K562 (cell line): Measurements from ENCODE around the gene AVPI1. TPM values are rescaled to one million over a fixed set of nuclear protein-coding genes. Genes with fewer than 3 reads are reported as not detected.

Experiments
- ATAC-seq: fragments of 200-7000 bp; cut with Tn5 transposase; 3 replicates; pipeline ENCODE4 v1.9.1; 2020; ENCODE audit warnings: moderate library complexity
- BruUV-seq: library from RNA; stranded (reverse); fragments of 400-500 nt; replicated peaks from 2 replicates; lab custom pipeline; 2021; lab: Mats Ljungman, UMichigan
- CTCF ChIA-PET: fragments of 300-600 bp; formaldehyde crosslinking; extraction: SDS; loops from one replicate; lab custom pipeline; 2021; ENCODE audit warnings: low intra/inter-chr PET ratio; lab: Yijun Ruan, JAX
- POLR2A ChIA-PET: fragments of 300-600, 350-650 bp; sonication (Branson Sonifier 250); formaldehyde crosslinking; extraction: SDS; loops from one replicate; lab custom pipeline; 2021; ENCODE audit warnings: antibody characterized with exemption, inconsistent platforms; lab: Yijun Ruan, JAX
- DNase-seq, 4 experiments: peaks; one replicate each; pipeline versions ENCODE4 v3.0.0 to v3.0.0-alpha.2; 2011 to 2018; ENCODE audit warnings: low spot score in 3 of 4, mixed read lengths in 3 of 4; ENCODE audit errors: extremely low read depth in 1 of 4
- FAIRE-seq: peaks from 2 replicates; lab custom pipeline; 2011; peaks lifted over from hg19 to GRCh38; lab: Jason Lieb, UNC
- H2AFZ ChIP-seq: 2 replicates; pipeline ENCODE4 v1.6.0; 2011; ENCODE audit warnings: low read depth, low read length, control low read depth, inconsistent platforms
- H3K27ac ChIP-seq: fragments of 200-600 bp; 3 replicates; pipeline ENCODE4 v1.8.0; 2011; ENCODE audit warnings: low read depth, mild to moderate bottlenecking, control low read depth, inconsistent platforms, low read length, moderate library complexity, mixed read lengths; ENCODE audit errors: extremely low read depth
- H3K27me3 ChIP-seq, 2 experiments: fragments of 300-600 bp in 1 of 2; 2 replicates in 1 of 2; 3 replicates in 1 of 2; pipeline versions ENCODE4 v1.6.0 to v1.8.0; 2011; ENCODE audit warnings: inconsistent platforms in 2 of 2, low read length in 2 of 2, mild to moderate bottlenecking in 1 of 2, mixed read lengths in 1 of 2, moderate library complexity in 1 of 2; ENCODE audit not compliant: control insufficient read depth in 2 of 2, insufficient read depth in 2 of 2
- H3K36me3 ChIP-seq: fragments of 300-600 bp; 3 replicates; pipeline ENCODE4 v1.8.0; 2011; ENCODE audit warnings: mild to moderate bottlenecking, low read length, inconsistent platforms; ENCODE audit not compliant: control insufficient read depth, insufficient read depth
- H3K4me1 ChIP-seq, 2 experiments: fragments of 200-600 bp in 1 of 2; replicated peaks in 1 of 2; 2 replicates in 1 of 2; 3 replicates in 1 of 2; pipeline versions ENCODE4 v1.5.1 to v1.8.0; 2011; ENCODE audit warnings: inconsistent platforms in 2 of 2, low read length in 2 of 2, mild to moderate bottlenecking in 1 of 2, mixed read lengths in 1 of 2, moderate library complexity in 1 of 2; ENCODE audit not compliant: control insufficient read depth in 2 of 2, insufficient read depth in 2 of 2
- H3K4me2 ChIP-seq: 2 replicates; pipeline ENCODE4 v1.6.1; 2011; ENCODE audit warnings: low read length, control low read depth, inconsistent platforms, mixed read lengths; ENCODE audit not compliant: insufficient read depth
- H3K4me3 ChIP-seq: fragments of 200-600 bp; sonication (generic), shearing (Covaris generic); 2 replicates; pipeline ENCODE4 v1.5.1; 2016; ENCODE audit warnings: control low read depth, inconsistent platforms
- H3K79me2 ChIP-seq: fragments of 200-600 bp; 3 replicates; pipeline ENCODE4 v1.8.0; 2011; ENCODE audit warnings: low read length, inconsistent platforms; ENCODE audit not compliant: control insufficient read depth, insufficient read depth
- H3K9ac ChIP-seq, 2 experiments: 2 replicates each; pipeline versions ENCODE4 v1.6.0 to v1.6.1; 2011; ENCODE audit warnings: low read depth in 2 of 2, low read length in 2 of 2, control low read depth in 1 of 2, inconsistent platforms in 1 of 2, mild to moderate bottlenecking in 1 of 2, mixed read lengths in 1 of 2; ENCODE audit not compliant: insufficient read depth in 1 of 2
- H3K9me1 ChIP-seq: one replicate; pipeline ENCODE4 v1.6.0; 2011; ENCODE audit warnings: inconsistent platforms, mild to moderate bottlenecking, low read length, moderate library complexity; ENCODE audit not compliant: control insufficient read depth, insufficient read depth
- H3K9me3 ChIP-seq: replicated peaks from 2 replicates; pipeline ENCODE4 v1.5.1; 2011; ENCODE audit warnings: low read depth, low read length, inconsistent platforms; ENCODE audit not compliant: control insufficient read depth, insufficient read depth
- H4K20me1 ChIP-seq: replicated peaks from 2 replicates; pipeline ENCODE4 v1.6.1; 2011; ENCODE audit warnings: low read length, inconsistent platforms, mixed read lengths; ENCODE audit not compliant: control insufficient read depth, insufficient read depth
- EGR1 ChIP-seq: fragments of 450-650 bp; conservative IDR thresholded peaks from 2 replicates; pipeline ENCODE4 v1.6.1; 2017; ENCODE audit warnings: mild to moderate bottlenecking
- GATAD2A ChIP-seq: fragments of 450-650 bp; IDR thresholded peaks from 2 replicates; pipeline ENCODE4 v1.6.1; 2017
- MIER1 ChIP-seq: fragments of 450-650 bp; IDR thresholded peaks from 2 replicates; pipeline ENCODE4 v1.6.1; 2016; ENCODE audit warnings: antibody characterized with exemption, mild to moderate bottlenecking, low read depth
- SAFB ChIP-seq: fragments of 200-400 bp; formaldehyde crosslinking; IDR thresholded peaks from 2 replicates; pipeline ENCODE4 v1.6.1; 2017; ENCODE audit warnings: low read depth, low read length, borderline replicate concordance
- ZBTB33 ChIP-seq: sonication (generic); formaldehyde crosslinking; IDR thresholded peaks from 2 replicates; pipeline ENCODE4 v1.8.1; 2023; ENCODE audit warnings: mild to moderate bottlenecking, missing genetic modification reagents
- ZNF263 ChIP-seq: sonication (generic); formaldehyde crosslinking; IDR thresholded peaks from 2 replicates; pipeline ENCODE4 v1.8.0; 2022; ENCODE audit warnings: mild to moderate bottlenecking, missing genetic modification reagents, borderline replicate concordance
- WGBS: fragments of 100-300 bp; shearing (Covaris generic); methylation state at CpG from one replicate; pipeline ENCODE4 v1.1.6; 2016; ENCODE audit warnings: low coverage, mixed read lengths; ENCODE audit not compliant: insufficient coverage; ENCODE audit errors: missing lambda C conversion rate; 5-methylcytosine and 5-hydroxymethylcytosine counted together
- in situ Hi-C: fragments of 300-500 bp; cut with MboI; formaldehyde crosslinking; loops from 4 replicates; pipeline ENCODE4 v1.15.0; 2018; ENCODE audit warnings: inconsistent platforms, mixed read lengths
- intact Hi-C: fragments of 100-400 bp; cut with micrococcal nuclease; formaldehyde crosslinking; loops from 2 replicates; pipeline ENCODE4 v1.14.2; 2022
- polyA plus RNA-seq, 8 experiments: library from polyadenylated mRNA; depleted of rRNA in 4 of 8; stranded (reverse) in 5 of 8; unstranded in 3 of 8; fragments of >200 nt; fragmentation: Nextera tagmentation in 2 of 8; fragmentation: Illumina TruSeq in 1 of 8; extraction: Ambion mirVana in 2 of 8; extraction: Trizol in 1 of 8; gene quantifications; 2 replicates each; pipeline versions ENCODE4 v1.2.1 to v1.2.3, GENCODE V29; 2011 to 2014; ENCODE audit warnings: inconsistent platforms in 1 of 8, missing spikeins in 1 of 8
- total RNA-seq, 7 experiments: library from RNA; depleted of rRNA in 6 of 7; stranded (reverse); fragments of >200 nt in 6 of 7; fragmentation: Illumina TruSeq in 2 of 7; extraction: Trizol in 2 of 7; gene quantifications; 2 replicates each; pipeline versions ENCODE4 v1.2.1 to v1.2.3, GENCODE V29; 2011 to 2021; ENCODE audit warnings: low replicate concordance in 1 of 7
- TF ChIP-seq, protein P1 (sequence below): fragments of 200-800 bp; sonication (Bioruptor generic); IDR thresholded peaks from 2 replicates; pipeline ENCODE4 v1.6.1; 2017; ENCODE audit warnings: missing genetic modification characterization, missing compliant biosample characterization

Gene AVPI1
- total and polyA plus RNA-seq, 9 of the 15 experiments (the other 6 are each of a cell fraction or from before 2014, with no cell fraction given) = 0.90 to 10.4 (median 7.4) TPM

DNA sequence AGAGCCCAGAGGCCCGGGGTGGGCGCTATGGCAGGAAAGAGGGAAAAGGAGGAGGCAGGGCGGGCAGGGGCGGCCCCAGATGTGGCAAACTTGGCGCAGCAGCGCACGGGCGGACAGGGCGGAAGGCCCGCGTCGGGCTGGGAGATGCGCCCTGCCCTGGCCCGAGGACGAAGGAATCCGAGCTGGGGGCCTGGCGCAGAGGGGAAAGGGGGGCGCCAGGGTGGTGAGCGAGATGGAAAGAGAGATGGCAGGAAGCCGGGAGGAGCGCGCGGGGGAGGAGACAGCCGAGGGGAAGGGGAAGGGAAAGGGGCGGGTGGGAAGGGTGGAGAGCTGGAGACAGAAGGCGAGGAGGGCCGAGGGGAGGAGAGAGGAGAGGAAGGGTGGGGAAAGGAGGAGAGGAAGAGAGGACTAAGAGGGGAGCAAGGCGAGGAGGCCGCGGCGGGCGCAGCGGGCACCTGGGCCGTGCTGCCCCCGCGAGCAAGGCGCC, 26.3 kb upstream of the AVPI1 start, which contains the start of gene MARVELD1:
TSS of gene MARVELD1 (plus strand) at position 392 of the 487 bp plus-strand sequence. CDS start 147 bp downstream, outside the sequence.
- Histone ChIP-seq H3K4me3 (peak within 1 kb of the TSS; percentile 38), H3K9me1 (no peaks in the 10 kb centered on the region), H3K9ac (peak within 1 kb of the TSS; percentile 49 to 92), H3K27me3 (no peaks in the 10 kb centered on the region), H3K4me1 (peaks cover 11 to 39% of the 10 kb centered on the region in 2 experiments; a peak in 4 of 5 replicates), H3K9me3 (no peaks in the 10 kb centered on the region), H3K27ac (peak within 1 kb of the TSS; percentile 62; the same call in 2 of the 3 replicates), H3K36me3 (no peaks in the 10 kb centered on the region), H3K4me2 (peak within 1 kb of the TSS; percentile 71), H4K20me1 (no peaks in the 10 kb centered on the region; the same call in 1 of the 2 replicates), H2AFZ (peak within 1 kb of the TSS; percentile 91), H3K79me2 (no peaks in the 10 kb centered on the region; the same call in 2 of the 3 replicates)
- no peak for FAIRE-seq
- DNase-seq = peak; percentile 51 to 82 (median 70)
- CTCF ChIA-PET = no interaction called here
- intact Hi-C loops = no loop called here
- 70% methylated on average over 6 of the region's 37 CpGs for WGBS
- in situ Hi-C loops = no loop called here
- BruUV-seq = no TSS peak
- ATAC-seq = no peak
- TF ChIP-seq SAFB = no peak
- TF ChIP-seq ZBTB33 (CRISPR knock-in tag) = peak; percentile 54
- no peak for TF ChIP-seq MIER1
- 0 out of 2 replicates have a peak, but pooled peaks have one; percentile 26 for TF ChIP-seq ZNF263 (CRISPR knock-in tag)
- TF ChIP-seq, protein P1, sequence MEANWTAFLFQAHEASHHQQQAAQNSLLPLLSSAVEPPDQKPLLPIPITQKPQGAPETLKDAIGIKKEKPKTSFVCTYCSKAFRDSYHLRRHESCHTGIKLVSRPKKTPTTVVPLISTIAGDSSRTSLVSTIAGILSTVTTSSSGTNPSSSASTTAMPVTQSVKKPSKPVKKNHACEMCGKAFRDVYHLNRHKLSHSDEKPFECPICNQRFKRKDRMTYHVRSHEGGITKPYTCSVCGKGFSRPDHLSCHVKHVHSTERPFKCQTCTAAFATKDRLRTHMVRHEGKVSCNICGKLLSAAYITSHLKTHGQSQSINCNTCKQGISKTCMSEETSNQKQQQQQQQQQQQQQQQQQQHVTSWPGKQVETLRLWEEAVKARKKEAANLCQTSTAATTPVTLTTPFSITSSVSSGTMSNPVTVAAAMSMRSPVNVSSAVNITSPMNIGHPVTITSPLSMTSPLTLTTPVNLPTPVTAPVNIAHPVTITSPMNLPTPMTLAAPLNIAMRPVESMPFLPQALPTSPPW (CRISPR knock-in tag) = peak; percentile 56
- TF ChIP-seq GATAD2A = 0 out of 2 replicates have a peak, but pooled peaks have one; percentile 40
- peak; percentile 30 for TF ChIP-seq EGR1
- POLR2A ChIA-PET = interaction anchor here (0.5 to 2.0 kb wide), 4 partner anchors 19 to 230 kb away, joined by 3 to 7 read pairs (median 3); no protein-coding TSS in a partner anchor
